Measurements from ENCODE around the gene SBSN. TPM values are rescaled to one million over a fixed set of nuclear protein-coding genes. Genes with fewer than 3 reads are reported as not detected.

SBSN gene
- total and polyA plus RNA-seq, 4 donors, result 0.08 to 0.39 (median 0.09) TPM; not detected in 1

- peak in 2 of 3 donors; percentile 11 to 25 for DNase-seq
- ATAC-seq (ENCODE audit: insufficient read depth, low FRiP score), result peak; percentile 14
- peak overlapping the region; percentile 37 to 82 for H3K9ac ChIP-seq (ENCODE audit: insufficient read depth in 1 of 2, low read length in 2 of 2)
- no peaks in the 10 kb centered on the region for H3K27me3 ChIP-seq (ENCODE audit: control insufficient read depth in 3 of 3, insufficient read depth in 3 of 3, low read length in 2 of 3)
- H3K4me3 ChIP-seq, result peak overlapping the region; percentile 89
- TF ChIP-seq CTCF (IDR thresholded peaks at IDR 0.05; ENCODE audit: control extremely low read depth, extremely low read depth), result no peak
- peaks cover 6 to 19% (median 13%) of the 10 kb centered on the region in 5 donors for H3K4me1 ChIP-seq (ENCODE audit: control insufficient read depth in 5 of 5, insufficient read depth in 5 of 5, low read length in 5 of 5)
- 1 to 2% methylated on average over 27 of the region's 27 CpGs for WGBS, 2 donors
- peak overlapping the region; percentile 78 to 93 for H3K27ac ChIP-seq (ENCODE audit: low read depth in 1 of 2, low read length in 1 of 2)
- H3K36me3 ChIP-seq (ENCODE audit: control insufficient read depth in 4 of 4, insufficient read depth in 4 of 4, low read length in 4 of 4), result peaks cover 0 to 5% (median 2%) of the 10 kb centered on the region in 4 donors
- H3K9me3 ChIP-seq (ENCODE audit: control insufficient read depth in 4 of 4, insufficient read depth in 3 of 4, low read length in 3 of 4), result no peaks in the 10 kb centered on the region
These were observed 17.8 kb upstream of the SBSN start for GRCh38 chr19:35545855-35546381.

- H3K4me3 ChIP-seq, result peak within 1 kb of the TSS; percentile 89
- ATAC-seq (ENCODE audit: insufficient read depth, low FRiP score), result peak; percentile 94
- H3K27ac ChIP-seq (ENCODE audit: low read depth in 1 of 2, low read length in 1 of 2), result peak within 1 kb of the TSS; percentile 78 to 93
- H3K36me3 ChIP-seq (ENCODE audit: control insufficient read depth in 4 of 4, insufficient read depth in 4 of 4, low read length in 4 of 4), result peaks cover 0 to 5% (median 2%) of the 10 kb centered on the region in 4 donors
- H3K9me3 ChIP-seq (ENCODE audit: control insufficient read depth in 4 of 4, insufficient read depth in 3 of 4, low read length in 3 of 4), result no peaks in the 10 kb centered on the region
- peak; percentile 89 to 95 (median 93) for DNase-seq
- H3K9ac ChIP-seq (ENCODE audit: insufficient read depth in 1 of 2, low read length in 2 of 2), result peak within 1 kb of the TSS; percentile 76 to 82
- no peak for TF ChIP-seq CTCF (IDR thresholded peaks at IDR 0.05; ENCODE audit: control extremely low read depth, extremely low read depth)
- no peaks in the 10 kb centered on the region for H3K27me3 ChIP-seq (ENCODE audit: control insufficient read depth in 3 of 3, insufficient read depth in 3 of 3, low read length in 2 of 3)
- peaks cover 6 to 19% (median 13%) of the 10 kb centered on the region in 5 donors for H3K4me1 ChIP-seq (ENCODE audit: control insufficient read depth in 5 of 5, insufficient read depth in 5 of 5, low read length in 5 of 5)
- WGBS, 2 donors, result 1% methylated on average over 38 to 85 of the region's 85 CpGs
These were observed 17.1 kb upstream of the SBSN start, which contains the start of gene TMEM147 for GRCh38 chr19:35545001-35545854. Gene TMEM147, plus strand, starts transcription at chr19:35545626. Its CDS starts 114 bp downstream, at chr19:35545740.

GRCh38 chr19:35544110-35544802 lies 16.1 kb upstream of the SBSN start:
- peaks cover 6 to 19% (median 13%) of the 10 kb centered on the region in 5 donors for H3K4me1 ChIP-seq (ENCODE audit: control insufficient read depth in 5 of 5, insufficient read depth in 5 of 5, low read length in 5 of 5)
- 86 to 90% methylated on average over 3 of the region's 3 CpGs for WGBS, 2 donors
- H3K27ac ChIP-seq (ENCODE audit: low read depth in 1 of 2, low read length in 1 of 2), result peak overlapping the region in 1 of 2 donors; percentile 78
- no peak for ATAC-seq (ENCODE audit: insufficient read depth, low FRiP score)
- no peaks in the 10 kb centered on the region for H3K9me3 ChIP-seq (ENCODE audit: control insufficient read depth in 4 of 4, insufficient read depth in 3 of 4, low read length in 3 of 4)
- TF ChIP-seq CTCF (IDR thresholded peaks at IDR 0.05; ENCODE audit: control extremely low read depth, extremely low read depth), result no peak
- peaks cover 0 to 5% (median 2%) of the 10 kb centered on the region in 4 donors for H3K36me3 ChIP-seq (ENCODE audit: control insufficient read depth in 4 of 4, insufficient read depth in 4 of 4, low read length in 4 of 4)
- no peak for DNase-seq
- peak overlapping the region; percentile 89 for H3K4me3 ChIP-seq
- peak overlapping the region; percentile 33 to 76 for H3K9ac ChIP-seq (ENCODE audit: insufficient read depth in 1 of 2, low read length in 2 of 2)
- H3K27me3 ChIP-seq (ENCODE audit: control insufficient read depth in 3 of 3, insufficient read depth in 3 of 3, low read length in 2 of 3), result no peaks in the 10 kb centered on the region

Measured in lung (tissue), 12 donors.